Smooth muscle cell of the coronary artery (primary cell): Measurements from ENCODE around the gene LRRN4CL. TPM values are rescaled to one million over a fixed set of nuclear protein-coding genes. Genes with fewer than 3 reads are reported as not detected.

Experiments
- total RNA-seq: library from RNA; depleted of rRNA; stranded (reverse); fragments of >200 nt; gene quantifications from 2 replicates; pipeline ENCODE4 v1.2.3, GENCODE V29; 2014; ENCODE audit warnings: low replicate concordance

The LRRN4CL gene
- 0.45 and 17.7 TPM in 2 replicates for total RNA-seq

DNA sequence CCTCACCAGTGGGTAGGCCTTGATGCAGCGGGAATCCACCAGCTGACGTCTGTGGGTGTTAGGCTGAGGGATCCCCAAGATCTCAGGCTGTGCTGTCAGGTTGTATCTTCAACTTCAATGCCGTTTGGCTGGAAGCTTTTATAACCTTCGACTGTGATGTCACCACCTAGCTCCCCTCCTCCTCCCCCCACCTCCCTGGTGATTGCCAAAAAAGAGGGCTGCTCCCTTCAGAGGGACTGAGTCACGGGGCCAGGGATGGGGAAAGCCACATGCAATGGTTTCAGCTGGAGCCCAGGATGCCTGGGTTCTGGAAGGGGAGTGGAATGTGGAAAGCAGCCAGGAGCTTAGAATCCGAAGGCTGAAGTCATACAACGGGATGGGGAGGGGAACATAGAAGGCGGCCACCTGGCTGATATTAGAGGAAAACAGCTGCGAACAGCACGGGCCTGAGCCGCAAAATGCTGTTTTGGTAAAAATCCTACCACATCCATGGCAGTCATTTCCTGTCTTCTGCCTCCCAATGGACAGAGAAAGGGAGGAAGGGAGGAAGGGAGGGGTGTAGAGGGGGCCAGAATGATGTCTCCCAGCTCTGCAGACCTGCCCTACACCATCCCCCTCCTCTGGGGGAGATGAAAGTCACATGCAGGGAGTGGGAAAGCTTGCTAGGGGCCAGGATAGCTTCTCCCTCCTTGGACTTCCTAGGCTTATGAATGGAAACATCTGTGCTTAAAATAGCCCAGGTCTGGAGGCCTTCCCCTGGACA, at the start of gene LRRN4CL:
TSS of gene LRRN4CL (minus strand) at position 110 of the 763 bp plus-strand sequence. CDS start 1,022 bp downstream, outside the sequence.

GRCh38 chr11:62728171-62728988, 39.0 kb upstream of the LRRN4CL start, which contains the start of gene TTC9C:
Gene TTC9C, plus strand, starts transcription at chr11:62728486. Its CDS starts 363 bp downstream, at chr11:62728849.

GRCh38 chr11:62727165-62727871, 38.0 kb upstream of the LRRN4CL start, which contains the start of gene HNRNPUL2:
Gene HNRNPUL2, minus strand, starts transcription at chr11:62727457. Its CDS starts 301 bp downstream, at chr11:62727156.

GRCh38 chr11:62707277-62707861, 18.0 kb upstream of the LRRN4CL start, which contains the start of the genes BSCL2 and GNG3:
Gene BSCL2, minus strand, starts transcription at chr11:62707424. Its CDS starts 229 bp downstream, at chr11:62707195.
Gene GNG3, plus strand, starts transcription at chr11:62707676. Its CDS starts 620 bp downstream, at chr11:62708296.

DNA sequence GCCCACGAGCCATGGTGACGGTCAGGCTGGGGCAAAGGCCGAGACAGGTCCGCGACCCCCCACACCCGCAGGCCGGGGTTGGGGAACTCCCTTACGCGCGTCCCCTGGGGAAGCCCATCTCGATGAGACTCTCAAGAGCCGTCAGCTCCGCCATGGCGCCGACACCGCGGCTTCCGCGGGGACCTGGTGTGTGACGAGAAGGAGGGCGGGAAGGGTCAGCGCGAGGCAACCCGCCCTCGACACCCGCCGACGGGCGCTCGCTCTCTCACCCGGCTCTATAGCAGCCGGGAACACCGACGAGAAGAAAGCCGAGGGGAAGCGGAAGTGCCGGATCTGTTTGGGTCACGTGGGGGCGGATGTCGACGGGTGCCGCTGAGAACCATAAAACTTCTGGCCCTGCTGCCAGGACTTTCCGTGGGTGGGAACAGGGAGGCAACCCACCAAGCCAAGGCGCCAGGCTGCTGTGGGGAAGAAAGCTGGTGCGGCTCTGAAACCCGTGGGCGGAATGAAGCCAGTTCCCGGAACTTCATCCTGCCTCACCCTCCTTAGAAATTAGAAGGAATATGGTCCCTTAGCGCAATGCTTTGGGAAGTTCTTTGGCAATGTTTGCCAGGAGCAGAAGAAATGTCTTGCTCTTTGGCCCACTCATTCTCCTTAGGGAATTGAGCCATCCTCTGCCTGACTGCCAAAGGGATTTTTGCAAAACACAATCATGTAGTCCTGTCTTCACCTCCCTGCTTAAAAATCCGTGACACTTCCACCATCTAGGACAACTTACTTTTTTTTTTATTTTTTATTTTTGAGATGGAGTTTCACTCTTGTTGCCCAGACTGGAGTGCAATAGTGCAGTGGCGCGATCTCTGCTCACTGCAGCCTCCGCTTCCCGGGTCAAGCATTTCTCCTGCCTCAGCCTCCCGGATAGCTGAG, 10.3 kb downstream of the LRRN4CL start, which contains the start of gene UBXN1:
TSS of gene UBXN1 (minus strand) at position 304 of the 927 bp plus-strand sequence. CDS start at position 154, 150 bp downstream.

DNA sequence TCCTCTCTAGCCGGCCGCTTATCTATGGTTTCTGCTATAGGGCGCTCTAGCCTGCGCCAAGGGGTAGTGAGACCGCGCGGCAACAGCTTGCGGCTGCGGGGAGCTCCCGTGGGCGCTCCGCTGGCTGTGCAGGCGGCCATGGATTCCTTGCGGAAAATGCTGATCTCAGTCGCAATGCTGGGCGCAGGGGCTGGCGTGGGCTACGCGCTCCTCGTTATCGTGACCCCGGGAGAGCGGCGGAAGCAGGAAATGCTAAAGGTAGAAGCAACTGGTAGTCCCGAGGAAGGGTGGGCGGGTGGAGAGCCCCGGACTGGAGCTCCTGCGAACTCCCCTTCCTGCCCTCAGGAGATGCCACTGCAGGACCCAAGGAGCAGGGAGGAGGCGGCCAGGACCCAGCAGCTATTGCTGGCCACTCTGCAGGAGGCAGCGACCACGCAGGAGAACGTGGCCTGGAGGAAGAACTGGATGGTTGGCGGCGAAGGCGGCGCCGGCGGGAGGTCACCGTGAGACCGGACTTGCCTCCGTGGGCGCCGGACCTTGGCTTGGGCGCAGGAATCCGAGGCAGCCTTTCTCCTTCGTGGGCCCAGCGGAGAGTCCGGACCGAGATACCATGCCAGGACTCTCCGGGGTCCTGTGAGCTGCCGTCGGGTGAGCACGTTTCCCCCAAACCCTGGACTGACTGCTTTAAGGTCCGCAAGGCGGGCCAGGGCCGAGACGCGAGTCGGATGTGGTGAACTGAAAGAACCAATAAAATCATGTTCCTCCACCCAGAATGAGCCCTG, 17.5 kb downstream of the LRRN4CL start, which contains the start of the genes LBHD1 and UQCC3:
TSS of gene LBHD1 (minus strand) at position 660 of the 782 bp plus-strand sequence. CDS start 2,236 bp downstream, outside the sequence.
TSS of gene UQCC3 (plus strand) at position 66 of the 782 bp plus-strand sequence. CDS start at position 139, 73 bp downstream.

GRCh38 chr11:62665075-62665598, 24.2 kb downstream of the LRRN4CL start, which contains the start of the genes C11orf98 and CSKMT:
Gene C11orf98, minus strand, starts transcription at chr11:62665210. Its CDS starts 41 bp downstream, at chr11:62665169.
Gene CSKMT, plus strand, starts transcription at chr11:62665312. Its CDS starts 568 bp downstream, at chr11:62665880.

DNA sequence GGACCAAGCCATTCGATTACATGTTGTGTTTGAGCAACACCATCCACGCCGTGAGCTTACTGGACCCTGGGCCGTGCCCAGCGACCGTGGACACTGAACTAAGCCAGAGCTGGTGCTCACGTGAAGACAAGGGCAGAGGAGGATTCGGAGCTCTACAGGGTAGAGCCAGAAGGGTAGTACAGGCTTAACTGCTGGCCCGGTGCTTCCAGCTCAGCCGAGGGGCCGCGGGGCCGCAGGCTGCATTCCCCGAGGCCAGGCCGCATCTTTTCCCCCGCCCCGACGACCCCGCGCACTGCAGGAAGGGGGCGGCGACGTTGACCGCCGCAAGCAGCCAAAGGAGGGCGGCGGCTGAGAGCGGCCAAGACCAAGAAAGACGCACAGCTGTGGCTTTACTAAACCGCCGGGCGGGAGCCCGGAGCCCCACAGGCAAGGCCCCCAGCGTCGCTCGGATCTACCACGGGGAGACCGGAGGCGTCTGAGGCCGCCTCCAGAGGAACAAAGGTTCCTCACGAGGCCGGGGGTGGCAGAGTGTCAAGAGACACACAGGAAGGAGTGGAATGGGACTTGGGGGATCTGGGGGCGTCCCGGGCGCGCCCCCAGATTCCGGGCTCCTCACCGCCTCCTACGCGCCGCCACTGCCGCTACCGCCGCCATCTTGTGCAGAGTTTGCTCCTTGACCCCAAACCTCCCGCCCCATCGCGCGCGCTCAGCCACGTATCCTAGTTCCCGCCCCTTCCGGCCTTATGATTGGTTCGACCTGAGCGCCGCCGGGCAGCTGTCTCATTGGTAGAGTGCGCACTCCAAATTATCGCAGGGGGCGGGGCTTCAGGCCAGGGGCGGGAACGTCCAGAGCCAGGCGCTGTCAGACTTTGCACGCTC, 43.1 kb downstream of the LRRN4CL start, which contains the start of gene GANAB:
TSS of gene GANAB (minus strand) at position 668 of the 879 bp plus-strand sequence. CDS start at position 654, 14 bp downstream.

Other genes with a start within 250 kb of the LRRN4CL start
- 257 and 396 TPM in 2 replicates for gene AHNAK, start 142.7 kb downstream of the LRRN4CL start, total RNA-seq
- gene EEF1G, start 115.6 kb downstream of the LRRN4CL start, total RNA-seq = 1,294 and 1,609 TPM in 2 replicates
- gene TUT1, start 98.0 kb downstream of the LRRN4CL start, total RNA-seq = 5.4 and 6.5 TPM in 2 replicates
- 79.0 and 124 TPM in 2 replicates for gene MTA2, start 87.7 kb downstream of the LRRN4CL start, total RNA-seq
- gene EML3, start 76.8 kb downstream of the LRRN4CL start, total RNA-seq = 10.3 and 20.2 TPM in 2 replicates
- gene ROM1, start 76.3 kb downstream of the LRRN4CL start, total RNA-seq = 6.7 and 8.4 TPM in 2 replicates
- gene B3GAT3, start 67.5 kb downstream of the LRRN4CL start, total RNA-seq = 17.2 and 20.3 TPM in 2 replicates
- 211 and 260 TPM in 2 replicates for gene GANAB, start 42.9 kb downstream of the LRRN4CL start, total RNA-seq
- gene INTS5, start 36.2 kb downstream of the LRRN4CL start, total RNA-seq = 12.4 and 15.0 TPM in 2 replicates
- gene C11orf98, start 24.3 kb downstream of the LRRN4CL start, total RNA-seq = 7.3 and 54.1 TPM in 2 replicates
- gene CSKMT, start 24.2 kb downstream of the LRRN4CL start, total RNA-seq = 7.4 TPM in 2 replicates
- gene UQCC3, start 17.9 kb downstream of the LRRN4CL start, total RNA-seq = 12.1 and 14.4 TPM in 2 replicates
- 0.82 and 2.4 TPM in 2 replicates for gene LBHD1, start 17.3 kb downstream of the LRRN4CL start, total RNA-seq
- 154 and 462 TPM in 2 replicates for gene UBXN1, start 10.5 kb downstream of the LRRN4CL start, total RNA-seq
- gene BSCL2, start 17.9 kb upstream of the LRRN4CL start, total RNA-seq = 34.7 and 65.3 TPM in 2 replicates
- gene GNG3, start 18.1 kb upstream of the LRRN4CL start, total RNA-seq = not detected in 2 replicates
- gene HNRNPUL2, start 37.9 kb upstream of the LRRN4CL start, total RNA-seq = 7.5 and 8.9 TPM in 2 replicates
- gene TTC9C, start 39.0 kb upstream of the LRRN4CL start, total RNA-seq = 33.1 and 39.7 TPM in 2 replicates
- gene ZBTB3, start 64.6 kb upstream of the LRRN4CL start, total RNA-seq = 8.0 and 9.4 TPM in 2 replicates
- 93.8 and 114 TPM in 2 replicates for gene POLR2G, start 72.0 kb upstream of the LRRN4CL start, total RNA-seq
- gene TAF6L, start 81.9 kb upstream of the LRRN4CL start, total RNA-seq = 13.2 and 27.4 TPM in 2 replicates
- gene TMEM179B, start 97.9 kb upstream of the LRRN4CL start, total RNA-seq = 19.2 and 22.9 TPM in 2 replicates
- 4.6 and 14.6 TPM in 2 replicates for gene TMEM223, start 102.5 kb upstream of the LRRN4CL start, total RNA-seq
- gene NXF1, start 115.9 kb upstream of the LRRN4CL start, total RNA-seq = 12.1 and 24.9 TPM in 2 replicates
- gene STX5, start 142.5 kb upstream of the LRRN4CL start, total RNA-seq = 45.7 and 50.7 TPM in 2 replicates
- not detected in 2 replicates for gene TEX54, start 143.3 kb upstream of the LRRN4CL start, total RNA-seq
- 57.8 and 63.7 TPM in 2 replicates for gene WDR74, start 150.1 kb upstream of the LRRN4CL start, total RNA-seq
- 226 and 293 TPM in 2 replicates for gene SLC3A2, start 191.4 kb upstream of the LRRN4CL start, total RNA-seq
- gene CHRM1, start 231.8 kb upstream of the LRRN4CL start, total RNA-seq = not detected in 2 replicates